MM.1S (cell line): Measurements from ENCODE around the gene FAM120A.

Source experiments
- EZH2 ChIP-seq: fragments of 300-600 bp; sonication (generic); optimal IDR thresholded peaks from 2 replicates; pipeline ENCODE3; 2017; ENCODE audit warnings: low read depth, mild to moderate bottlenecking, antibody characterized with exemption, low read length, mixed read lengths
- TF ChIP-seq, protein P1 (sequence below): fragments of 300-600 bp; sonication (generic); IDR thresholded peaks from 2 replicates; pipeline ENCODE4 v1.5.1; 2016; ENCODE audit warnings: antibody characterized with exemption, low read length, mixed read lengths

DNA sequence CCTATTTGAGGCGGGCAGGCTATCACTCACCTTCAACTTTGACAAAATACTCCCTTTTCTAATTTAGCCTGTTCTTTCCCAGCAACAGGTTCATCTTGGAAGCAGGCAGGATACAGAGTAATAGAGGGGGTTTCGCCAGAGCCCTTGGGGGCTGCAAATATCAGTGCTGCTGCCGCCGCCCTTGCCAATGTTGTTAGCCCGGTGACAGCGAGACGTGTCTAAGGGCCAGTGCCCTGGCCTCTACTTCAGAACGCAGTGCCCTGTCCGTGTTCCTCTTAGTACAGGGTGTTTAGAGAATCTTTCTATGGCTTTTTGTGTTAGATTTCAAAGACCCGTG, 1.2 kb downstream of the FAM120A start:
- TF ChIP-seq, protein P1, sequence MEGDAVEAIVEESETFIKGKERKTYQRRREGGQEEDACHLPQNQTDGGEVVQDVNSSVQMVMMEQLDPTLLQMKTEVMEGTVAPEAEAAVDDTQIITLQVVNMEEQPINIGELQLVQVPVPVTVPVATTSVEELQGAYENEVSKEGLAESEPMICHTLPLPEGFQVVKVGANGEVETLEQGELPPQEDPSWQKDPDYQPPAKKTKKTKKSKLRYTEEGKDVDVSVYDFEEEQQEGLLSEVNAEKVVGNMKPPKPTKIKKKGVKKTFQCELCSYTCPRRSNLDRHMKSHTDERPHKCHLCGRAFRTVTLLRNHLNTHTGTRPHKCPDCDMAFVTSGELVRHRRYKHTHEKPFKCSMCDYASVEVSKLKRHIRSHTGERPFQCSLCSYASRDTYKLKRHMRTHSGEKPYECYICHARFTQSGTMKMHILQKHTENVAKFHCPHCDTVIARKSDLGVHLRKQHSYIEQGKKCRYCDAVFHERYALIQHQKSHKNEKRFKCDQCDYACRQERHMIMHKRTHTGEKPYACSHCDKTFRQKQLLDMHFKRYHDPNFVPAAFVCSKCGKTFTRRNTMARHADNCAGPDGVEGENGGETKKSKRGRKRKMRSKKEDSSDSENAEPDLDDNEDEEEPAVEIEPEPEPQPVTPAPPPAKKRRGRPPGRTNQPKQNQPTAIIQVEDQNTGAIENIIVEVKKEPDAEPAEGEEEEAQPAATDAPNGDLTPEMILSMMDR = no peak
- TF ChIP-seq EZH2 = no peak
